GM13976 (cell line): Measurements from ENCODE around the gene IQCN.

Experiments used
- DNase-seq: peaks from one replicate; pipeline ENCODE4 v3.0.0; 2012; ENCODE audit warnings: low spot score
- CTCF ChIP-seq: IDR thresholded peaks from 2 replicates; pipeline ENCODE4 v1.5.1; 2012; ENCODE audit warnings: borderline replicate concordance, mild to moderate bottlenecking; ENCODE audit not compliant: insufficient read depth; ENCODE audit errors: extremely low read depth, missing control alignments, control extremely low read depth
- in situ Hi-C: fragments of 300-500 bp; cut with MboI; formaldehyde crosslinking; loops from one replicate; pipeline ENCODE4 v1.12.0; 2022; ENCODE audit warnings: low sequenced_read_pairs, mixed read lengths, inconsistent platforms; ENCODE audit not compliant: unreplicated experiment

IQCN gene

DNA sequence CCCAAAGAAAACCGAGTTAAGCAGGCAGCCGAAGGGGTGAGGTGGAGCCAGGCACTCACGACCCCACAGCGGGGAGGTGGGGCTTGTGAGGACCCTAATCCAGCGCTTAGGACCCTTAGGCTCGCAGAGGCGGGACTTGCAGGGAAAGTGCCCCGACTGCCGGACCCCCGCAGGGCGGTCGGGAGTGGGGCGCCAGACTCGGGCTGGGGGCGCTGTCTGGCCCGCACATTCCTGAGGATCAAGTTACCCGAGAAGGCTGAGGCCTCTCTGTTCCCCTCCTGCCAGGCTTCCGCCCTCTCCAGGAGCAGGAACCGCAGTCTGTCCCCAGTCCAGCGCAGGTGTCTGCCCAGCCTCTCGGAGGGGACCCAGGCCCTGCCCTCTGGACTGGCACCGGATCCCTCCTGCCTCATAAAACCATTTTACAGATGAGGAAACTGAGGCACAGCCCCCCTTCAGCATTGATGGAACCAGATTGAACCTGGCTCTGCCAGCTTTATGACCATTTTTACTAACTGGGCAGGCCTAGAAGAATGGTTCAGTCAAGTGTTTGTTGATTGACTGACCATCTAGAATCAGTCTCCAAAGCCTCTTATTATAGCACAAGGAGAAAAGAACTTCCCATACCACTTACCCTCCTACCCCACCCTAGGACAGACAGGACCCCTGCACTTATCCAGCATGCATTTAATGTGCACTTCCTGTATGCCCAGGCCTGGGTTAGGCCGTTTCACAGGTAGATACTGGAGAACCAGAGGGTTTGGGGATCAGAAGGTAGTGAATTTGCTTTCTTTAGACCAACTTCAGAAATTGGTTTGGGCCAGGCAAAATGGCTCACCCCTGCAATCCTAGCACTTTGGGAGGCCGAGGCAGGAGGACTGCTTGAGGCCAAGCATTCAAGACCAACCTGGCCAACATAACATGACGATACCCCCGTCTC is 13.9 kb upstream of the IQCN start:
- DNase-seq, result no peak
- TF ChIP-seq CTCF, result no peak
- in situ Hi-C loops, result no loop called here

DNA sequence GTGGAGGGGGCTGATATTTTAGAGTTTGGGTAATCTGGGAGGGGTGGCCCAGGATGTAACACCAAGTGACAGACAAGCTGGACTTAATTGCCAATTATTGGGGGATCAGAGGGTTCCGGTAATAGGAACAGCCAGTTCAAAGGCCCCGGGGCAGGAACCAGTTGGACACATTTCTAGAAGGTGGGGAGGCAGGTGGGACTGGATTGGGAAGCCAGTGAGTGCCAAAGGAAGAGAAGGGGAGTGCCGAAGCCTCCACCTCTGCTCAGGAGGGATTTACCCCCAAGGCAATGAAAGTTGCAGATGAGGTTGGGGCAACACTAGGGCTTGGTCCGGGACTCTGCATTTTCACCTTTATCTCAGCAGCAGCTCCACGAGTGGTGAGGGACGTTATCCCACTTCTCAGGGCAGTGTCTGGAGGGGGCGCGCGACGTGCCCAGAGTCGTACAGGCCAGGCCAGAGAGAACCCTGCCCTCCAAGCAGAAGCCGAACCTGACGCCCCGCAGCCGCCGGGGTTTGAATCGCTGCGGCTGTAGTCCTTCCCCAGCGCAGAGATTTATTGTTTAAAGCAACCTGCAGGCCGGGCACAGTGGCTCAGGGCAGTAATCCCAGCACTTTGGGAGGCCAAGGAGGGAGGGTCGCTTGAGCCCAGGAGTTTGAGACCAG is 12.9 kb upstream of the IQCN start:
- no peak for DNase-seq
- in situ Hi-C loops, result no loop called here
- no peak for TF ChIP-seq CTCF

GRCh38 chr19:18284712-18285360 is 10.6 kb upstream of the IQCN start:
- peak; percentile 55 for DNase-seq
- in situ Hi-C loops, result no loop called here
- no peak for TF ChIP-seq CTCF

DNA sequence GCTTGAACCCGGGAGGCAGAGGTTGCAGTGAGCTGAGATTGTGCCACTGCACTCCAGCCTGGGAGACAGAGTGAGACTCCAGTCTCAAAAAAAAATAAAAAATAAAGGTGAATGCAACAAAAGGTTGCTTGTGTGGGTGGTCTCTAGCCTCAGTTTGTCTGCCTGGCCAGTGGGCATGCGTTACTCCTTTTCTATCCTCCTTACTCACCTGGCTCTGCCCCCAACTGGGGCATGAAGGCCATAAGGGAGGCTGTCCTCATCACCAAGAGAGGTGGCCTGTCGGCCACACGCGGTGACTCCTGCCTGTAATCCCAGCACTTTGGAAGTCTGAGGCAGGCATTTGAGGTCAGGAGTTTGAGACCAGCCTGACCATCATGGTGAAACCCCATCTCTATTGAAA is 9.1 kb upstream of the IQCN start:
- no peak for DNase-seq
- no peak for TF ChIP-seq CTCF
- in situ Hi-C loops, result no loop called here

DNA sequence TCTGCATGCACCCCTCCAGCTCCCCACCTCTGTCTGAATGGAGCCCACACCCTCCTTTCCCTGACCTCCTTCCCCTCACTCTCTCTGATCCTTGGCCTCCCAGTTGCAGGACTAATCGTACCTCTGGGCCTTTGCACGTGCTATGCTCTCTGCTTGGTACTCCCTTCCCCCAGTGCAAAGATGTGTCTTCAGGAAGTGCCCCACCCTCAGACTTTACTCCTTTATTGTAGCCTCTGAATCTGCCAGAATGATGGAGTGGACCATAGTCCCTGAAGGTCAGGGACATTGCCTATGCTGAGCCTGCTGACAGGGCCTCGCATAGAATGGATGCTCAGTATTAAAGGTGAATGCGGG is 8.5 kb upstream of the IQCN start:
- DNase-seq, result no peak
- TF ChIP-seq CTCF, result no peak
- in situ Hi-C loops, result no loop called here

- in situ Hi-C loops, result no loop called here
- TF ChIP-seq CTCF, result no peak
- DNase-seq, result no peak
Measured at GRCh38 chr19:18282021-18282787, 8.0 kb upstream of the IQCN start.
